Neural crest cell (in vitro differentiated cells): ENCODE results near the gene DIAPH3. TPM values are rescaled to one million over a fixed set of nuclear protein-coding genes. Genes with fewer than 3 reads are reported as not detected.

Experiments used
- DNase-seq: peaks from one replicate; pipeline ENCODE4 v3.0.0; 2021; ENCODE audit warnings: low read depth, mixed read lengths, low spot score
- H3K27ac Mint-ChIP-seq: one replicate; pipeline ENCODE4 v1.8.0; 2021; ENCODE audit warnings: mild to moderate bottlenecking, mixed read lengths; ENCODE audit not compliant: unreplicated experiment
- H3K27me3 Mint-ChIP-seq: 2 replicates; pipeline ENCODE4 v1.8.0; 2021; ENCODE audit warnings: low read depth, mild to moderate bottlenecking, mixed read lengths
- H3K36me3 Mint-ChIP-seq: 2 replicates; pipeline ENCODE4 v1.8.0; 2021; ENCODE audit warnings: low read depth, mild to moderate bottlenecking, mixed read lengths
- H3K4me1 Mint-ChIP-seq: 2 replicates; pipeline ENCODE4 v1.8.0; 2021; ENCODE audit warnings: mixed read lengths
- H3K4me3 Mint-ChIP-seq: one replicate; pipeline ENCODE4 v1.8.0; 2021; ENCODE audit warnings: mild to moderate bottlenecking, mixed read lengths
- H3K9me3 Mint-ChIP-seq: 2 replicates; pipeline ENCODE4 v1.8.0; 2021; ENCODE audit warnings: mixed read lengths
- total RNA-seq: library from RNA; stranded (reverse); gene quantifications from 2 replicates; pipeline ENCODE4 v1.2.1, GENCODE V29; 2021
- TF ChIP-seq, protein P1 (sequence below): fragments of 200-600 bp; sonication (generic); conservative IDR thresholded peaks from 2 replicates; pipeline ENCODE4 v1.5.0; 2021; ENCODE audit warnings: antibody characterized with exemption, mild to moderate bottlenecking

Gene DIAPH3
- total RNA-seq, 1 donor from 2014 or later = 16.4 TPM

DNA sequence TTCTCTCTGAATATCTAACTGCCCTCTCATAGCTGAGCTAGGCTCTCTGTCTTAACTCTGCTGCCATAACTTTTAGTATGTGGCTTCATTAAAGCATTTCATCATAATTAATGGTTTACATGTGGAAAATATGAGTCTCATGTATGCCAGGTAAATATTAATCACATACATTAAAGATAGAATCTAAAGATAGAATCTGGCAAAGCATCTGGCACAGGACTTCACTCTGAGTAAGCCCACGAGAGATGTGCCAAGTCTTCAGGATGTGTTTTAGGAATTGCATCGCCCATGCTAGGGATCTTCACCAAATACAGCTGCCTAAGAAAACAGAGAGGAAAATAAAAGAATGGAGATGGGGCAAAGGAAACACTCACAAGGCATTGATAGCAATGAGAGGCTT is 285.8 kb downstream of the DIAPH3 start:
- Mint-ChIP-seq H3K4me1 (no peaks in the 10 kb centered on the region), H3K9me3 (no peaks in the 10 kb centered on the region), H3K27ac (no peak overlapping the region), H3K4me3 (no peak overlapping the region), H3K36me3 (no peaks in the 10 kb centered on the region), H3K27me3 (no peaks in the 10 kb centered on the region)
- no peak for DNase-seq
- TF ChIP-seq, protein P1, sequence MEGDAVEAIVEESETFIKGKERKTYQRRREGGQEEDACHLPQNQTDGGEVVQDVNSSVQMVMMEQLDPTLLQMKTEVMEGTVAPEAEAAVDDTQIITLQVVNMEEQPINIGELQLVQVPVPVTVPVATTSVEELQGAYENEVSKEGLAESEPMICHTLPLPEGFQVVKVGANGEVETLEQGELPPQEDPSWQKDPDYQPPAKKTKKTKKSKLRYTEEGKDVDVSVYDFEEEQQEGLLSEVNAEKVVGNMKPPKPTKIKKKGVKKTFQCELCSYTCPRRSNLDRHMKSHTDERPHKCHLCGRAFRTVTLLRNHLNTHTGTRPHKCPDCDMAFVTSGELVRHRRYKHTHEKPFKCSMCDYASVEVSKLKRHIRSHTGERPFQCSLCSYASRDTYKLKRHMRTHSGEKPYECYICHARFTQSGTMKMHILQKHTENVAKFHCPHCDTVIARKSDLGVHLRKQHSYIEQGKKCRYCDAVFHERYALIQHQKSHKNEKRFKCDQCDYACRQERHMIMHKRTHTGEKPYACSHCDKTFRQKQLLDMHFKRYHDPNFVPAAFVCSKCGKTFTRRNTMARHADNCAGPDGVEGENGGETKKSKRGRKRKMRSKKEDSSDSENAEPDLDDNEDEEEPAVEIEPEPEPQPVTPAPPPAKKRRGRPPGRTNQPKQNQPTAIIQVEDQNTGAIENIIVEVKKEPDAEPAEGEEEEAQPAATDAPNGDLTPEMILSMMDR = no peak

DNA sequence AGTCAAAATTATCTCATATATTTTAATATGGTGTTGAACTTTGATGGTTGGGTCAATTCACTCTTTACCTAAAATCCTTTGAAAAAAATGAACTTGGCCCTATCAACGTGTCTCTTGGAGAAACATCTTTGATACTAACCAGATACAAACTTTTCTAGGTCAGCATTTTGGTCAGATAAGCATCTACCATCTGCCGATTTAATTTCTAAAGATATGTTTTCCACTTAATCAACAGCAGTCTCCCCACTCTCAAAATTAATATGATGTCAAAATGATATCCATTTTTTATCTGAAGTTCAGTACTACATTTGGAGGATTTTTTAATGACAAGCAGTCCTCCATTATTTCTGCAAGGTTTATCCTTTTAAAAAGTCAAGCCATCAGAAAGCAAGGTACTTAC is 288.8 kb downstream of the DIAPH3 start:
- Mint-ChIP-seq H3K27me3 (no peaks in the 10 kb centered on the region), H3K9me3 (no peaks in the 10 kb centered on the region), H3K27ac (no peak overlapping the region), H3K36me3 (no peaks in the 10 kb centered on the region), H3K4me1 (no peaks in the 10 kb centered on the region), H3K4me3 (no peak overlapping the region)
- TF ChIP-seq, protein P1 = no peak
- DNase-seq = no peak

DNA sequence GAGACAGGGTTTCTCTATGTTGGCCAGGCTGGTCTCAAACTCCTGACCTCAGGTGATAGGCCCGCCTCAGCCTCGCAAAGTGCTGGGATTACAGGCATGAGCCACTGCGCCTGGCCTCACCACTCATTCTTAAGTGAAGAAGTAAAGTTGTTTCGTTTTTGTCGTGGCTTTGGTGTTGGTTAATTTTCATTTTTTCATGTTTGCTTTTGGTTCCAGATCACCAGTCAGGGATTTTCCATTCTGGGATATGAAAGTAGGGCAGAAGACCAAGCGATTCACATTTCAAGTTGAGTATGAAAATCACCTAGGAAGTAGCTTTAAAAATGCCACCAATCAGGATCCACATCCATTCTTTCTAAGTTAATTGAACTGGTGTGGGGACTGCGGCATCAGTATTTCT is 289.9 kb downstream of the DIAPH3 start:
- DNase-seq = no peak
- Mint-ChIP-seq H3K27me3 (no peaks in the 10 kb centered on the region), H3K36me3 (no peaks in the 10 kb centered on the region), H3K4me3 (no peak overlapping the region), H3K9me3 (no peaks in the 10 kb centered on the region), H3K4me1 (no peaks in the 10 kb centered on the region), H3K27ac (no peak overlapping the region)
- TF ChIP-seq, protein P1 = no peak

DNA sequence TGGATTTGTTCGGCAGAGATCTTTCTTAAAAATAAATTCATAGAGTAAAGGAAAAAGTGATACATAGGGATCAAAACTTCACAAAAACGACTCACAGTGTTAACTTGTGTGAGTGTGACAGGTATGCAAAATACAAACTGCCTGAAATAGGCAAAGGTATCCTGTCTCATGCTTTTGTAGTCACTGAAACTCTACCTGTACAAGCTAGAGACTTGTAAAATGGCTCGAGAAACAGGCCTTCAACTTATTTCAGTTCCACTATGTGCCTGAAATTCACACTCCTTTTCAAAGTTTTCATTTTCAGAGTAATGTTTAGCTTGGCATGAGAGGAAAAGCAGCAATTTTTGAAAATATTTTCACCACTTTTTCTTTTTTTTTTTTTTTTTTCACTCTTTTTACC is 290.4 kb downstream of the DIAPH3 start:
- H3K4me3 Mint-ChIP-seq = no peak overlapping the region
- TF ChIP-seq, protein P1 = no peak
- no peaks in the 10 kb centered on the region for H3K36me3 Mint-ChIP-seq
- H3K9me3 Mint-ChIP-seq = no peaks in the 10 kb centered on the region
- no peak for DNase-seq
- H3K27ac Mint-ChIP-seq = no peak overlapping the region
- no peaks in the 10 kb centered on the region for H3K4me1 Mint-ChIP-seq
- H3K27me3 Mint-ChIP-seq = no peaks in the 10 kb centered on the region

DNA sequence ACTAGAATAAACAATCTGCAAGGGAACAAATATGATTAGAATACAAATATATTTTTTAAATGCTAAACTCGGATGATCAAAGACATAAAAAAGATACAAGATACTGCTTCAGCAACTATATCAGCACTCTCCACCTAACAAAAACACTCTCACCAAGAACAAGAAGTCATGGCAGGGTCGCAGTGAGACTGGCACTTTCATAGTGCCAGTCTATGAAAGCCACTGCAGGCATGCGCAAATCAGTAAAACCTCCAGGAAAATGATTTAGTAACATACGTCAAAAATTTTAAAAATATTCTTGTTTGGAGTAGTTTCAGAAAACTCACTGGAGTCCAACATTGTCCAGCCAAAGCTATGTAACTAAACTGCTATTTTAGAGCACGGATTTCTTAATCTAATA is 295.9 kb downstream of the DIAPH3 start:
- H3K27ac Mint-ChIP-seq = peak overlapping the region; percentile 9
- DNase-seq = no peak
- no peaks in the 10 kb centered on the region for H3K27me3 Mint-ChIP-seq
- no peaks in the 10 kb centered on the region for H3K9me3 Mint-ChIP-seq
- TF ChIP-seq, protein P1 = no peak
- no peak overlapping the region for H3K4me3 Mint-ChIP-seq
- H3K4me1 Mint-ChIP-seq = no peaks in the 10 kb centered on the region
- no peaks in the 10 kb centered on the region for H3K36me3 Mint-ChIP-seq

DNA sequence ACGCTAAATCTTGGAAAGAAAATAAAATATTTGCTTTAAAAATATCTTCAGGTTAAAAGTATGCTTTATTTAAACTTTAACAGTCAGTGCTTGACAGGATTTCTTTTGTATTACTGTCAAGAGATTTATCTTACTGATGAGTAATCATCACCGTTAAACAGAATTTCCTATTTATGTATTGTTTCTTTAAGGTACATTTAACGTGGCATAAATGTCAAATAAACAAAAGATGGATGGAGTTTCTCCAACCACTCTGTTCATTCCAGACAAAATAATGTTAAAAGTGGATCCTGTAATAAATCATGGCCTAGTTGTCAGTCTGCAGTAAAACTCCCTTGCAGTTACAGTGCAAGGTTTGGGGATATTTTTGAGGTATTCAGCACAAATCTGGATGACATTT is 298.3 kb downstream of the DIAPH3 start:
- TF ChIP-seq, protein P1 = no peak

More for the DNA sequence above, 298.3 kb downstream of the DIAPH3 start:
- Mint-ChIP-seq H3K4me1 (no peaks in the 10 kb centered on the region), H3K27me3 (no peaks in the 10 kb centered on the region), H3K9me3 (no peaks in the 10 kb centered on the region), H3K27ac (no peak overlapping the region), H3K4me3 (no peak overlapping the region), H3K36me3 (peaks cover 3% of the 10 kb centered on the region)
- no peak for DNase-seq
